Astrocyte (in vitro differentiated cells and primary cell): ENCODE results near the gene DNAJB12.

ENCODE experiments used
- CTCF ChIP-seq: IDR thresholded peaks from 2 replicates; pipeline ENCODE4 v1.5.1; 2011; ENCODE audit warnings: low read depth, mild to moderate bottlenecking, inconsistent platforms, low read length, moderate library complexity; ENCODE audit not compliant: insufficient read depth
- EZH2 ChIP-seq: IDR thresholded peaks from 2 replicates; pipeline ENCODE4 v1.6.1; 2012; ENCODE audit warnings: mild to moderate bottlenecking, low read length, inconsistent platforms; ENCODE audit not compliant: insufficient read depth

DNA sequence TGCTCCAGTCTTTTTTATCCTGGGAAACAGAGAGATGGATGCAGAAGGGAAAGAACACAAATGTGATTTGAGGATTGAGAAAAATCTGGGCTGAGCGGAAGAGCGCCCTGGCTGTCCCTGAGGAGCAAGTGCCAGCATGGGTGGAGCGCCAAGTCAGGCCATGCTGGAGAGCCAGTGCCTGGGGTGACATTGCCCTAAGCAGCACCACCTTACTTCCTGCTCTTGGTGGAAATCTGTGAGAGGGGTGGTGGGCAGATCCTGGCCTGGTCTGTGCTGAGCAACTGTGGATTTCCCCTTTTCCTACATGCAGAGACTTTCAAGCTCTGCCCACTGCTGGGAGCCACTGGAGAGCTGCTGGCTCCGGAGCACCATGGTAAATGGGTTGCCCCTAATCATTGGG lies 44.1 kb downstream of the DNAJB12 start:
- no peak for TF ChIP-seq CTCF
- no peak for TF ChIP-seq EZH2
